22Rv1 (cell line): ENCODE data around the gene STX18.

Experiments
- H3K27ac ChIP-seq: fragments of 450-650 bp; 2 replicates; pipeline ENCODE4 v1.5.1; 2017
- ZFX ChIP-seq: fragments of 450-650 bp; IDR thresholded peaks from 2 replicates; pipeline ENCODE4 v1.6.1; 2017; ENCODE audit warnings: antibody characterized with exemption, borderline replicate concordance
- TF ChIP-seq, protein P1 (sequence below): fragments of 450-650 bp; IDR thresholded peaks from 2 replicates; pipeline ENCODE4 v1.5.1; 2017; ENCODE audit warnings: mild to moderate bottlenecking

STX18 gene

DNA sequence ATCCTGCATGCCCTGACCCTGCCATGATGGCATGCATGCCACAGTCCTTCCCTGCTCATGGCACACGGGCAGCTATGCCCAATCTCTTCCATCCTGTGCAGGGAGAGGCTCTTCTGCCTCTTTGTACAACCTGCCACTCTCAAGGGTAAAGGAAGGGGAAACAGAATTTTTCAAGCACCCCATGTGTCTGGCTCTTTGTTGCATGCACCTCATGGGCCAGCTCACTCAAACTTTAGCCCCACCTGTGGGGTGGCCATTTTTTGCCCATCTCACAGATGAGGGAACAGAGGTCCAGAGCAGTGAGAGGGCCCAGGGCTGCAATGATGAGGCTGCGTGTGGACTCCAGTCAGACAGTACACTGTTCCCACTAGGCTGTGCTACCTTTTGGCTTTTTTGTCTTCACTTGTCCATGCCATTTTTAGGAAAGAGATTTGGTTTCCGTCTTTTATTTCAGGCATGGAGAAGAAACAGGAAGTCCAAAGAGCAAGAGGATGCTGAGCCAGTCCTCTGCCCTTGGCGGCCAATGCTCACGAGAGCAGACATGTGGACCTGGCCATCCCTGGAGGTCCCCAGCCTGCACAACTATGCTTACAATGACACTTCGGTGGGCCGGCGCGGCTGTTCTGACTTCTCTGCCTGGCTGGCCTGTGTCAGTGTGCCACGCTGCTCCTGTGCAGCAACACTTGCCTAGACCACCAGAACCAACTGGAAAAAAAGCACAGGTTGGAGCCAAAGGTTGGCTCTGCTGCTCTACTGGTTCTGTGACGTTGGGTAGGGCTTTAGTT lies 109.3 kb downstream of the STX18 start:
- TF ChIP-seq, protein P1, sequence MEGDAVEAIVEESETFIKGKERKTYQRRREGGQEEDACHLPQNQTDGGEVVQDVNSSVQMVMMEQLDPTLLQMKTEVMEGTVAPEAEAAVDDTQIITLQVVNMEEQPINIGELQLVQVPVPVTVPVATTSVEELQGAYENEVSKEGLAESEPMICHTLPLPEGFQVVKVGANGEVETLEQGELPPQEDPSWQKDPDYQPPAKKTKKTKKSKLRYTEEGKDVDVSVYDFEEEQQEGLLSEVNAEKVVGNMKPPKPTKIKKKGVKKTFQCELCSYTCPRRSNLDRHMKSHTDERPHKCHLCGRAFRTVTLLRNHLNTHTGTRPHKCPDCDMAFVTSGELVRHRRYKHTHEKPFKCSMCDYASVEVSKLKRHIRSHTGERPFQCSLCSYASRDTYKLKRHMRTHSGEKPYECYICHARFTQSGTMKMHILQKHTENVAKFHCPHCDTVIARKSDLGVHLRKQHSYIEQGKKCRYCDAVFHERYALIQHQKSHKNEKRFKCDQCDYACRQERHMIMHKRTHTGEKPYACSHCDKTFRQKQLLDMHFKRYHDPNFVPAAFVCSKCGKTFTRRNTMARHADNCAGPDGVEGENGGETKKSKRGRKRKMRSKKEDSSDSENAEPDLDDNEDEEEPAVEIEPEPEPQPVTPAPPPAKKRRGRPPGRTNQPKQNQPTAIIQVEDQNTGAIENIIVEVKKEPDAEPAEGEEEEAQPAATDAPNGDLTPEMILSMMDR, result no peak
- TF ChIP-seq ZFX, result no peak
- no peak overlapping the region for H3K27ac ChIP-seq

DNA sequence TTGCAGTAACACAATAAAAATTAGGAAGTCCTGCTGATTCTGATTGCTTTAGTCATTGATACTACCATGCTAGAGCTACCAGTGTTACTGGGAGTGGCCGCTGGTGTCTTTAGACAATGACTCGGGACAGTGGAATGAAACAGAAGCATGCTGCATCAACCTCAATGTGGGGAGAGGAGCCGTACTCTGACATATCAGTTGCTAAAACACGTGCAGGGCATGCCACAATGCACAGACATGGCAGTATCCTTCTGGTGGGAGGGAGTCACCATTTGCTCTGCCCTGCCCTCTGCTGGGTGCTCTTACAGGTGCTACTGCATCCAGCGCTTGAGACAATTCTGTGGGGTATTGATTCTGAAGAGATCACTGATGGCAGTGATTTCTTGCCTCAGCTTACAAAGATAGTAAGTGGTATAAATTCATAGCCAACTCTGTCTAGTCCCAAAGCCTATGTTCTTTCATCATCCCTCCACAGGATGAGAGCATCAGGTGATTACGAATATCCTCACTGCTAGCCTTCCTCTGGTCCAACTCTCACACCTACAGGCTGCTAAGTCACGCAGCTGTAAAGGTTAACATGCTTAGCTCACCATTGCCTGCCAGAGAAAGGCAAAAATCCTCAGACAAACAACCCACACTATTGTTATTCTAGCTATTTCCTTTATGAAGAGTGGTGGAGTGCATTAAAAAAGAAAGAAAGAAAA lies 111.2 kb downstream of the STX18 start:
- no peak for TF ChIP-seq ZFX
- TF ChIP-seq, protein P1, result peak; percentile 91
- no peak overlapping the region for H3K27ac ChIP-seq

DNA sequence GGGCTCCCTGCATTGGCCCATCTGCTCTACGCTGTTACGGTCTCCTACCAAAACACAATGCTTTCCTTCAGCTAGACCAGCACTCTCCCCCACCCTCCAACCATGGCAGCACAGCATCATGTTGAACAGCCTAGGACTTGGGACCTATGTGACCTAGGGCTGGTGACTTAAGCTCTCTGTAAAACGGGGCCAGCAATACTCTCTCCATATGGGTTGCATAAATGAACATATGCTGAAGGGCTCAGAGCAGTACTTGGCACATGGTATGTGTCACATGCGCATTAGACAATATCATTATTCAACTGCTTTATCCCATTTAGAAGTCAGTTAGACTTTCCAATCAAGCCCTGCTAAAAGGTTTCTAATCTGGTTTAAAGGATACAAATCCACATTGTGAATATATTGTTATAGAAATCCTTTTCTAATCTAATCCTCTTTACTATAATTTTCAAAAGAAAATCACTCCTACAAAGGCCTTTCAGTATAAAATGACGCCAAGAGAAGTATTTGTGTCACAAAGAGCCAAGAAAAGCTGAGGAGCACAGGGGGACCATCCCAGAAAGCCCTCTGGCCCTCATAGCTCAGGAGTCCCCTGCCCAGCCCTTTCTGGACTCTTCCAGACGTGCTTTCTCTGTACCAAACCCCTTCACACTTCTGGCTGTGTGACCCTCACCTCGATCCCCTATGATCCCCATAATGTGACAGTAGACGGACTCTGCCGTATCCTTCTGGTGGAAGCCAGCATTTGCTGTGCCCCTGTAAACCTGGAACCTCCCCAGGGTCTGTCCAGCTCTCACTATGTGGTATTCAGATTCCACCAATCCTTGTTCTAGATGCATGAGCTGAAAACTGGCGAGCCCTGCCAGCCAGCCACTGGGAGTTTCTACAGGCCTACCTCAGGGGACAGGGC lies 112.6 kb downstream of the STX18 start:
- TF ChIP-seq, protein P1, result no peak
- no peak for TF ChIP-seq ZFX
- no peak overlapping the region for H3K27ac ChIP-seq

DNA sequence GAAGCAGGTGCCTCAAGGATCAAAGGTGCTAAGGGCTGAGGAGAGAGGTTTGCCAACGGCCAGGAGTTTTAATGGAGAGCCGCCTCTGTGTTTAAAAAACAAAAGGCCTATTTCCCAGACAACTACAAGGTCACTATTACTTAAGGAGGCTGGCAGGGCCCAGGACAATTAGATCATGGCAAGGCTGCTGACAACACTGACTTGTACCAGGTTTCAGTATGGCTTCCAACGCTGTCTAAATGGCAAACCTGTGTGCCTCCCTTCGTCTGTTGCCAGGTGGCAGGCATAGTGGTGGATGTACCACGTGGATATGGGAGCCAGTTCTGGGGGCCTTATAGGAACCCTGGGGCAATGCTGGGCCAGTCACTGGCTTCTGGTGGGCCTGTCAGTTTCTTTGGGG lies 114.0 kb downstream of the STX18 start:
- no peak for TF ChIP-seq ZFX
- TF ChIP-seq, protein P1, result no peak
- no peak overlapping the region for H3K27ac ChIP-seq

DNA sequence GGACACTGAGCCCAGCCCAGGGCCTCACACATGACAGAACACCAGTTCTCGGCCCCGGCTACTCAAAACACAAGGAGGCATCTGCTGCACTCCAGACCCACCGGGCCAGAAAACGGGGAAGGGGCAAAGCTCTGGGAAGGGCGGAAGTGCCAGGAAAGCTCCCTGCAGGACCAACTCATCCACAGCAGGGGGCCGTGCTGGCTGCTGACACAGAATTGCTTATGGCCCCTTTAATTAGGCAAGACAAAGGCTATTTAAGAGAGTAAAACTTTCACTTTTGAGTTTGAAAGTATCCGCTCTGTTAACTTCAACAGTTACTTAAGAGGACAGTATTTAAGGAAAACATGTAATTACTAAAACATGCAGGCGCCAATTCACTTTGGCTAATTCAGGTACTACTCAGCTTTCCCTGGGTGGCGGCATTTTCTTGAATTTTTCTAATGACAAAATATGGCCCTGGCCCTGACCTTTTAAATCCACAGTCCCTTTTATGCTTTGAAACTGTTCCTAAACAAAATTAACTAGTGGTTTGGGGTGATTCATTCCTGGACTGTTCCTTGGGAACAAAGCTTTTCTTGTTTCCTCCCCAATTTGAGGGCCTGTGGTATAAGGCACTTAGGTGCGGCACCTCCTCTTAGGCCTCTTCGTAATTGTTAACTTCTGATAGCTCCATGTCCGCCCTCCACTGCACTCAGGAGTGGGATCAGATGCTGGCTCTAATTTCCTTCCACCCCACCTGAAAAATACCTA lies 114.6 kb downstream of the STX18 start:
- no peak for TF ChIP-seq ZFX
- TF ChIP-seq, protein P1, result no peak
- no peak overlapping the region for H3K27ac ChIP-seq

DNA sequence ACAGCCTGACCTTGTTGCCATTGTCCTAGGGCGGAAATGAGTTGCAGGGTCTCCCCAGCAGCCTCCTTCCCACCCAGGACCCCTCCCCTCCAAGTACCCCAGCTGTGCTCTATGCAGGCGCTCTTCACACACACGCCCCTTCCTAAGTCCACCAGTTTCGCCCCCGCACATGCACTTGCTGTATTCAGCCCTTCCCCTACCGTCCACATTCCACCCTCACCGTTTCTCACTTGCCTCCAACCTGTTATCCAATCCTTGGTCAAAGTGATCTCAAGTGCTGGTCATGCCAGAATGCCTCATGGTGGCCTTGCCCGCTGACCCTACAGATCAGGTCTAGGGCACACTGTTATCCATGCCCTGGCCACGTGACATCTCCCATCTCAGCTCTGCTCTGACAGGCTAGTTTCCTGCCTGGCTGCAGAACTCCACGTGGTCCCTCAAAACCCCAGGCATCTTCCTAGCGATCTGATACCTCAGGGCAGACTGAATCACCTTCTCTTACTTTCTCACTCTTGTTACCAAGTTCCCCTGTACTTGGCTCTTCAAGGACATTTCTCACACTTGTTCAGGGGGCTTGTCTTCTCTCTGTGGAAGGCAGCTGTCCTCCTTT lies 115.2 kb downstream of the STX18 start:
- no peak for TF ChIP-seq ZFX
- TF ChIP-seq, protein P1, result no peak
- H3K27ac ChIP-seq, result no peak overlapping the region
